Liver (tissue), 9 donors: ENCODE results near the gene STPG4. TPM values are rescaled to one million over a fixed set of nuclear protein-coding genes. Genes with fewer than 3 reads are reported as not detected.

Experiments
- DNase-seq: peaks from one replicate; pipeline ENCODE4 v3.0.0-alpha.2; 2017; ENCODE audit warnings: low spot score
- H3K27ac ChIP-seq, 2 donors: one replicate each; pipeline ENCODE4 v1.7.0; 2013; ENCODE audit warnings: inconsistent platforms in 2 of 2, low read length in 2 of 2, control low read depth in 1 of 2, low read depth in 1 of 2, mild to moderate bottlenecking in 1 of 2
- H3K27me3 ChIP-seq, 4 donors: one replicate each; pipeline versions ENCODE4 v1.6.1 to v1.7.0; 2013; ENCODE audit warnings: low read length in 3 of 4, inconsistent platforms in 1 of 4, mild to moderate bottlenecking in 1 of 4, moderate library complexity in 1 of 4; ENCODE audit not compliant: control insufficient read depth in 4 of 4, insufficient read depth in 4 of 4
- H3K36me3 ChIP-seq, 4 donors: one replicate each; pipeline versions ENCODE4 v1.6.1 to v1.7.0; 2013; ENCODE audit warnings: low read length in 3 of 4, mild to moderate bottlenecking in 3 of 4, low read depth in 1 of 4, moderate library complexity in 1 of 4; ENCODE audit not compliant: control insufficient read depth in 4 of 4, insufficient read depth in 3 of 4
- H3K4me1 ChIP-seq, 4 donors: one replicate each; pipeline versions ENCODE4 v1.6.1 to v1.7.0; 2013; ENCODE audit warnings: low read length in 3 of 4, mild to moderate bottlenecking in 3 of 4, moderate library complexity in 1 of 4; ENCODE audit not compliant: control insufficient read depth in 4 of 4, insufficient read depth in 4 of 4
- H3K4me3 ChIP-seq, 3 donors: one replicate each; pipeline versions ENCODE4 v1.6.1 to v1.7.0; 2013; ENCODE audit warnings: low read length in 3 of 3, control low read depth in 1 of 3, low read depth in 1 of 3, mild to moderate bottlenecking in 1 of 3
- H3K9ac ChIP-seq, 2 donors: one replicate each; pipeline ENCODE4 v1.7.0; 2013; ENCODE audit warnings: low read length in 2 of 2, mild to moderate bottlenecking in 2 of 2, moderate library complexity in 2 of 2, control low read depth in 1 of 2, low read depth in 1 of 2
- H3K9me3 ChIP-seq, 4 donors: one replicate each; pipeline versions ENCODE4 v1.6.1 to v1.7.0; 2013; ENCODE audit warnings: low read length in 3 of 4; ENCODE audit not compliant: control insufficient read depth in 4 of 4
- EGR1 ChIP-seq, 2 donors: IDR thresholded peaks; 2 replicates each; pipeline ENCODE4 v1.6.1; 2016 to 2018; ENCODE audit warnings: antibody characterized with exemption in 2 of 2, low read depth in 2 of 2
- FOXA1 ChIP-seq: IDR thresholded peaks from 2 replicates; pipeline ENCODE4 v1.6.1; 2016; ENCODE audit warnings: antibody characterized with exemption
- FOXA2 ChIP-seq: IDR thresholded peaks from 2 replicates; pipeline ENCODE4 v1.6.1; 2016; ENCODE audit warnings: antibody characterized with exemption
- HNF4A ChIP-seq, 2 donors: conservative IDR thresholded peaks; 2 replicates each; pipeline ENCODE4 v1.6.1; 2016; ENCODE audit warnings: antibody characterized with exemption in 2 of 2, mild to moderate bottlenecking in 2 of 2
- JUND ChIP-seq, 2 donors: IDR thresholded peaks; 2 replicates each; pipeline ENCODE4 v1.6.1; 2016; ENCODE audit warnings: antibody characterized with exemption in 2 of 2
- NR2F2 ChIP-seq: IDR thresholded peaks from 2 replicates; pipeline ENCODE4 v1.6.1; 2016; ENCODE audit warnings: antibody characterized with exemption
- RXRA ChIP-seq, 2 donors: IDR thresholded peaks; 2 replicates each; pipeline ENCODE4 v1.6.1; 2017 to 2018; ENCODE audit warnings: antibody characterized with exemption in 2 of 2, mild to moderate bottlenecking in 1 of 2
- SP1 ChIP-seq: IDR thresholded peaks from 2 replicates; pipeline ENCODE4 v1.6.1; 2018; ENCODE audit warnings: antibody characterized with exemption, mild to moderate bottlenecking
- TAF1 ChIP-seq: conservative IDR thresholded peaks from 2 replicates; pipeline ENCODE4 v1.6.1; 2016; ENCODE audit warnings: antibody characterized with exemption, mild to moderate bottlenecking
- YY1 ChIP-seq: IDR thresholded peaks from 2 replicates; pipeline ENCODE4 v1.6.1; 2016; ENCODE audit warnings: antibody characterized with exemption, mild to moderate bottlenecking
- WGBS: extraction: QIAGEN DNeasy Blood & Tissue Kit; methylation state at CpG from one replicate; pipeline ENCODE4 v1.1.7; 2013; 5-methylcytosine and 5-hydroxymethylcytosine counted together
- polyA plus RNA-seq, 2 donors: library from polyadenylated mRNA; stranded (reverse) in 1 of 2; unstranded in 1 of 2; fragments of 200-250 nt in 1 of 2; fragments of >200 nt in 1 of 2; fragmentation: Nextera tagmentation in 1 of 2; extraction: Ambion mirVana in 1 of 2; gene quantifications; one replicate each; pipeline versions ENCODE4 v1.2.1 to v1.2.3, GENCODE V29; 2013 to 2015
- total RNA-seq, 2 donors: library from RNA; depleted of rRNA; stranded (reverse); fragments of >200 nt; gene quantifications; one replicate each; pipeline ENCODE4 v1.2.3, GENCODE V29; 2014
- TF ChIP-seq, protein P1 (sequence below): IDR thresholded peaks from 2 replicates; pipeline ENCODE4 v1.6.1; 2016; ENCODE audit warnings: antibody characterized with exemption
- TF ChIP-seq, protein P2 (sequence below): fragments of 150-350 bp; IDR thresholded peaks from 2 replicates; pipeline ENCODE4 v1.5.1; 2017; ENCODE audit warnings: improper control_type of control experiment, low read depth, low read length; ENCODE audit not compliant: missing input control
- TF ChIP-seq, protein P3 (sequence below): IDR thresholded peaks from 2 replicates; pipeline ENCODE4 v1.6.1; 2016; ENCODE audit warnings: antibody characterized with exemption
- TF ChIP-seq, protein P4 (sequence below): IDR thresholded peaks from 2 replicates; pipeline ENCODE4 v1.6.1; 2016; ENCODE audit warnings: antibody characterized with exemption
- donor health status: healthy.
- donor health status: healthy.
- donor health status: healthy.
- donor health status: healthy.
- donor health status: healthy.

The STPG4 gene
- total and polyA plus RNA-seq, 4 donors: 0.25 TPM; not detected in 3

DNA sequence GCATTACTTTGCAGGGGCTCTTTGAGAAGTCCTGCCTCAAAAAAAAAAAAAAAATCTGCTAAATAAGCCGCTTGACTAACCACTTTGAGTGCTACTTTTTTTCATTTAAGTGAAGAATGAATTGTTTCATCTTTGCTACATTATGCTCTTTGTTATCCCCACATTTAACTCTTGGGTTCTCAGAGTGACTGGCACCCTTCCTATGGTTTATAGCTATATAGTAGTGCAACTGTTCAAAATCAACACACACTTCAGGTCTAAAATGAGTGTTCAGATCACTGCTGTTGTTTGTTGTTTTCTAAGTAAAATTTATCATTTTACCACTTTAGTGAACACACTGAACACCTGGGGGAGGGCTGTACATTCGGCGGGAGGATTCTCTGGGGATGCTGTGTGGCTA, 13.6 kb downstream of the STPG4 start:
- H3K9me3 ChIP-seq: no peaks in the 10 kb centered on the region
- H3K36me3 ChIP-seq: peaks cover 0 to 4% (median 3%) of the 10 kb centered on the region in 4 donors
- TF ChIP-seq JUND (IDR thresholded peaks at IDR 0.05) (no peak), FOXA1 (no peak), HNF4A (conservative IDR thresholded peaks at IDR 0.05) (no peak)
- TF ChIP-seq, protein P1, sequence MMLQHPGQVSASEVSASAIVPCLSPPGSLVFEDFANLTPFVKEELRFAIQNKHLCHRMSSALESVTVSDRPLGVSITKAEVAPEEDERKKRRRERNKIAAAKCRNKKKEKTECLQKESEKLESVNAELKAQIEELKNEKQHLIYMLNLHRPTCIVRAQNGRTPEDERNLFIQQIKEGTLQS: no peak
- TF ChIP-seq, protein P2, sequence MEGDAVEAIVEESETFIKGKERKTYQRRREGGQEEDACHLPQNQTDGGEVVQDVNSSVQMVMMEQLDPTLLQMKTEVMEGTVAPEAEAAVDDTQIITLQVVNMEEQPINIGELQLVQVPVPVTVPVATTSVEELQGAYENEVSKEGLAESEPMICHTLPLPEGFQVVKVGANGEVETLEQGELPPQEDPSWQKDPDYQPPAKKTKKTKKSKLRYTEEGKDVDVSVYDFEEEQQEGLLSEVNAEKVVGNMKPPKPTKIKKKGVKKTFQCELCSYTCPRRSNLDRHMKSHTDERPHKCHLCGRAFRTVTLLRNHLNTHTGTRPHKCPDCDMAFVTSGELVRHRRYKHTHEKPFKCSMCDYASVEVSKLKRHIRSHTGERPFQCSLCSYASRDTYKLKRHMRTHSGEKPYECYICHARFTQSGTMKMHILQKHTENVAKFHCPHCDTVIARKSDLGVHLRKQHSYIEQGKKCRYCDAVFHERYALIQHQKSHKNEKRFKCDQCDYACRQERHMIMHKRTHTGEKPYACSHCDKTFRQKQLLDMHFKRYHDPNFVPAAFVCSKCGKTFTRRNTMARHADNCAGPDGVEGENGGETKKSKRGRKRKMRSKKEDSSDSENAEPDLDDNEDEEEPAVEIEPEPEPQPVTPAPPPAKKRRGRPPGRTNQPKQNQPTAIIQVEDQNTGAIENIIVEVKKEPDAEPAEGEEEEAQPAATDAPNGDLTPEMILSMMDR: no peak
- TF ChIP-seq, protein P3, sequence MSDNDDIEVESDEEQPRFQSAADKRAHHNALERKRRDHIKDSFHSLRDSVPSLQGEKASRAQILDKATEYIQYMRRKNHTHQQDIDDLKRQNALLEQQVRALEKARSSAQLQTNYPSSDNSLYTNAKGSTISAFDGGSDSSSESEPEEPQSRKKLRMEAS: no peak
- no peaks in the 10 kb centered on the region for H3K27me3 ChIP-seq
- no peaks in the 10 kb centered on the region for H3K4me1 ChIP-seq
- no peak for DNase-seq
- H3K9ac ChIP-seq: no peak overlapping the region
- WGBS: 95% methylated on average over 3 of the region's 3 CpGs
- no peak overlapping the region for H3K4me3 ChIP-seq
- H3K27ac ChIP-seq: no peak overlapping the region

DNA sequence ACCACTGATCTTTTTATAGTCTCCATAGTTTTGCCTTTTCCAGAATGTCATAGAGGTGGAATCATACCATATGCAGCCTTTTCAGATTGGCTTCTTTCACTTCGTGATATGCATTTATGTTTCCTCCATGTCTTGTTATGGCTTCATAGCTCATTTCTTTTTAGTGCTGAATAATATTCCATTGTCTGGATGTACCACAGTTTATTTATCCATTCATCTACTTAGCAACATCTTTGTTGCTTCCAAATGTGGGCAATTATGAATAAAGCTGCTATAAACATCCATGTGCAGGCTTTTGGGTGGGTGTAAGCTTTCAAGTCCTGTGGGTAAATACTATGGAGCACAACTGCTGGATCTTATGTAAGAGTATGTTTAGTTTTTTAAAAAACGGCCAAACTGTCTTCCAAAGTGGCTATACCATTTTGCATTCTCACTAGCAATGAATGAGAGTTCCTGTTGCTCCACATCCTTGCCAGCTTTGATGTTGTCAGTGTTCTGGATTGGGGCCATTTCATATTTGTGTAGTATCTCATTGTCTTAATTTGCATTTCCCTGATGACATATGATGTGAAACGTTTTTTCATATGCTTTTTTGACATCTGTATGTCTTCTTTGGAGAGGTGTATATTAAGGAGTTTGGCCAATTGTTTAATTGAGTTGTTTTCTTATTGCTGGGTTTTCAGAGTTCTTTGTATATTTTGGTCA, 20.6 kb downstream of the STPG4 start:
- Histone ChIP-seq H3K4me3 (no peak overlapping the region), H3K9ac (no peak overlapping the region), H3K36me3 (no peaks in the 10 kb centered on the region), H3K27me3 (no peaks in the 10 kb centered on the region), H3K4me1 (no peaks in the 10 kb centered on the region), H3K9me3 (no peaks in the 10 kb centered on the region), H3K27ac (no peak overlapping the region)
- TF ChIP-seq JUND (IDR thresholded peaks at IDR 0.05) (no peak), TAF1 (no peak), EGR1 (IDR thresholded peaks at IDR 0.05; ENCODE audit: low read depth in 2 of 2) (no peak), SP1 (no peak), FOXA2 (no peak), FOXA1 (no peak)
- TF ChIP-seq, protein P1: no peak
- TF ChIP-seq, protein P2: no peak
- 79% methylated on average over 3 of the region's 3 CpGs for WGBS
- no peak for DNase-seq

DNA sequence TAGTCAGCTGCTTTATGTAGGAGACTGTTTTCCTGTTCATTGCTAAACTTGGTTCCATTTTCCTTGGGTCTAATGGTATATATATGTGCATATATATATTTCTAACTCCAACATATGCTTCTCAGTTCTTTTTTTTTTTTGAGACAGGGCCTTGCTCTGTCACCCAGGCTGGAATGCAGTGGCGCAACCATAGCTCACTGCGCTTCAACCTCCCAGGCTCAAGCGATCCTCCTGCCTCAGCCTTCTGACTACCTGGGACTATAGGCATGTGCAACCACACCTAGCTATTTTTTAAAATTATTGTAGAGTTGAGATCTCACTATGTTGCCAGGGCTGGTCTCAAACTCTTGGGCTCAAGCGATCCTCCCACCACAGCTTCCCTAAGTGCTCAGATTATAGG, 22.1 kb downstream of the STPG4 start:
- no peak overlapping the region for H3K9ac ChIP-seq
- 98% methylated on average over 4 of the region's 4 CpGs for WGBS
- no peak overlapping the region for H3K27ac ChIP-seq
- H3K36me3 ChIP-seq: no peaks in the 10 kb centered on the region
- H3K9me3 ChIP-seq: no peaks in the 10 kb centered on the region
- DNase-seq: no peak
- no peak overlapping the region for H3K4me3 ChIP-seq
- H3K27me3 ChIP-seq: no peaks in the 10 kb centered on the region
- H3K4me1 ChIP-seq: no peaks in the 10 kb centered on the region
- TF ChIP-seq RXRA (IDR thresholded peaks at IDR 0.05): no peak
- TF ChIP-seq, protein P3: no peak
- TF ChIP-seq NR2F2: no peak
- TF ChIP-seq, protein P4, sequence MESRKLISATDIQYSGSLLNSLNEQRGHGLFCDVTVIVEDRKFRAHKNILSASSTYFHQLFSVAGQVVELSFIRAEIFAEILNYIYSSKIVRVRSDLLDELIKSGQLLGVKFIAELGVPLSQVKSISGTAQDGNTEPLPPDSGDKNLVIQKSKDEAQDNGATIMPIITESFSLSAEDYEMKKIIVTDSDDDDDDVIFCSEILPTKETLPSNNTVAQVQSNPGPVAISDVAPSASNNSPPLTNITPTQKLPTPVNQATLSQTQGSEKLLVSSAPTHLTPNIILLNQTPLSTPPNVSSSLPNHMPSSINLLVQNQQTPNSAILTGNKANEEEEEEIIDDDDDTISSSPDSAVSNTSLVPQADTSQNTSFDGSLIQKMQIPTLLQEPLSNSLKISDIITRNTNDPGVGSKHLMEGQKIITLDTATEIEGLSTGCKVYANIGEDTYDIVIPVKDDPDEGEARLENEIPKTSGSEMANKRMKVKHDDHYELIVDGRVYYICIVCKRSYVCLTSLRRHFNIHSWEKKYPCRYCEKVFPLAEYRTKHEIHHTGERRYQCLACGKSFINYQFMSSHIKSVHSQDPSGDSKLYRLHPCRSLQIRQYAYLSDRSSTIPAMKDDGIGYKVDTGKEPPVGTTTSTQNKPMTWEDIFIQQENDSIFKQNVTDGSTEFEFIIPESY: no peak
- TF ChIP-seq SP1: no peak
- no peak for TF ChIP-seq YY1
- no peak for TF ChIP-seq FOXA1
- no peak for TF ChIP-seq JUND (IDR thresholded peaks at IDR 0.05)
- no peak for TF ChIP-seq EGR1 (IDR thresholded peaks at IDR 0.05; ENCODE audit: low read depth in 2 of 2)
- no peak for TF ChIP-seq HNF4A (conservative IDR thresholded peaks at IDR 0.05)
- TF ChIP-seq, protein P1: no peak
- TF ChIP-seq, protein P2: no peak
